Measurements from ENCODE around the gene NUDT4. TPM values are rescaled to one million over a fixed set of nuclear protein-coding genes. Genes with fewer than 3 reads are reported as not detected.

Gene NUDT4
- 100 to 1,000 TPM; 135 to 140 (median 136) TPM for polyA plus RNA-seq (ENCODE audit: insufficient read length in 3 of 3)

- peak; percentile 77 to 91 (median 89) for DNase-seq (ENCODE audit: low read depth in 3 of 3, low spot score in 2 of 3)
Observed at GRCh38 chr12:93377252-93378195, at the start of gene NUDT4. NUDT4 (plus strand) TSS chr12:93377925; CDS start chr12:93378323, 398 bp downstream.

- no peak for DNase-seq (ENCODE audit: low read depth in 3 of 3, low spot score in 2 of 3)
Observed at GRCh38 chr12:93333054-93333453, 44.7 kb upstream of the NUDT4 start.

- no peak for DNase-seq (ENCODE audit: low read depth in 3 of 3, low spot score in 2 of 3)
Observed at GRCh38 chr12:93333828-93334227, 43.9 kb upstream of the NUDT4 start.

GRCh38 chr12:93335603-93336162, 42.0 kb upstream of the NUDT4 start:
- DNase-seq (ENCODE audit: low read depth in 3 of 3, low spot score in 2 of 3) = no peak

- no peak for DNase-seq (ENCODE audit: low read depth in 3 of 3, low spot score in 2 of 3)
Observed at GRCh38 chr12:93336291-93336741, 41.4 kb upstream of the NUDT4 start.

GRCh38 chr12:93338598-93338997, 39.1 kb upstream of the NUDT4 start:
- DNase-seq (ENCODE audit: low read depth in 3 of 3, low spot score in 2 of 3) = no peak

GRCh38 chr12:93339695-93340094, 38.0 kb upstream of the NUDT4 start:
- no peak for DNase-seq (ENCODE audit: low read depth in 3 of 3, low spot score in 2 of 3)

- DNase-seq (ENCODE audit: low read depth in 3 of 3, low spot score in 2 of 3) = no peak
Observed at GRCh38 chr12:93341409-93342049, 36.2 kb upstream of the NUDT4 start.

- DNase-seq (ENCODE audit: low read depth in 3 of 3, low spot score in 2 of 3) = peak in 1 of 3 donors; percentile 9
Observed at GRCh38 chr12:93347054-93347785, 30.5 kb upstream of the NUDT4 start.

GRCh38 chr12:93348575-93349435, 28.9 kb upstream of the NUDT4 start:
- no peak for DNase-seq (ENCODE audit: low read depth in 3 of 3, low spot score in 2 of 3)

GRCh38 chr12:93351726-93352125, 26.0 kb upstream of the NUDT4 start:
- no peak for DNase-seq (ENCODE audit: low read depth in 3 of 3, low spot score in 2 of 3)

- DNase-seq (ENCODE audit: low read depth in 3 of 3, low spot score in 2 of 3) = no peak
Observed at GRCh38 chr12:93352321-93352720, 25.4 kb upstream of the NUDT4 start.

GRCh38 chr12:93356214-93356613, 21.5 kb upstream of the NUDT4 start:
- DNase-seq (ENCODE audit: low read depth in 3 of 3, low spot score in 2 of 3) = no peak

- DNase-seq (ENCODE audit: low read depth in 3 of 3, low spot score in 2 of 3) = no peak
Observed at GRCh38 chr12:93358058-93358457, 19.7 kb upstream of the NUDT4 start.

GRCh38 chr12:93358821-93359220, 18.9 kb upstream of the NUDT4 start:
- DNase-seq (ENCODE audit: low read depth in 3 of 3, low spot score in 2 of 3) = no peak

GRCh38 chr12:93360688-93361087, 17.0 kb upstream of the NUDT4 start:
- no peak for DNase-seq (ENCODE audit: low read depth in 3 of 3, low spot score in 2 of 3)

GRCh38 chr12:93361151-93361919, 16.4 kb upstream of the NUDT4 start:
- DNase-seq (ENCODE audit: low read depth in 3 of 3, low spot score in 2 of 3) = no peak

GRCh38 chr12:93363841-93364297, 13.9 kb upstream of the NUDT4 start:
- DNase-seq (ENCODE audit: low read depth in 3 of 3, low spot score in 2 of 3) = no peak
